Neural progenitor cell (in vitro differentiated cells): ENCODE results near the gene NUP93. TPM values are rescaled to one million over a fixed set of nuclear protein-coding genes. Genes with fewer than 3 reads are reported as not detected.

Experiments used
- DNase-seq: peaks from one replicate; pipeline ENCODE4 v3.0.0-alpha.2; 2016; ENCODE audit warnings: low spot score
- H2AFZ ChIP-seq: fragments of 200-600 bp; sonication (generic); replicated peaks from 2 replicates; pipeline ENCODE4 v1.6.1; 2016; ENCODE audit warnings: antibody characterized with exemption
- H3F3A ChIP-seq: fragments of 200-600 bp; sonication (generic); 2 replicates; pipeline ENCODE4 v1.6.1; 2016; ENCODE audit warnings: antibody characterized with exemption, low read depth
- H3K27ac ChIP-seq: fragments of 200-600 bp; sonication (generic); 2 replicates; pipeline ENCODE4 v1.5.1; 2016; ENCODE audit warnings: mild to moderate bottlenecking
- H3K27me3 ChIP-seq: fragments of 200-600 bp; sonication (generic); 2 replicates; pipeline ENCODE4 v1.6.1; 2016; ENCODE audit warnings: mild to moderate bottlenecking, moderate library complexity
- H3K36me3 ChIP-seq: fragments of 200-600 bp; sonication (generic); 2 replicates; pipeline ENCODE4 v1.5.1; 2016
- H3K4me1 ChIP-seq: fragments of 200-600 bp; sonication (generic); 2 replicates; pipeline ENCODE4 v1.6.1; 2016; ENCODE audit warnings: mixed run types
- H3K4me2 ChIP-seq: fragments of 200-600 bp; sonication (generic); 2 replicates; pipeline ENCODE4 v1.6.1; 2016
- H3K4me3 ChIP-seq: fragments of 200-600 bp; sonication (generic); 2 replicates; pipeline ENCODE4 v1.5.1; 2016
- H3K79me2 ChIP-seq: fragments of 200-600 bp; sonication (generic); 2 replicates; pipeline ENCODE4 v1.6.1; 2016; ENCODE audit warnings: low read depth
- H3K9ac ChIP-seq: fragments of 200-600 bp; sonication (generic); 2 replicates; pipeline ENCODE4 v1.6.1; 2016
- H3K9me3 ChIP-seq: fragments of 200-600 bp; sonication (generic); 2 replicates; pipeline ENCODE4 v1.5.1; 2016; ENCODE audit warnings: low read depth
- H4K20me1 ChIP-seq: fragments of 200-600 bp; sonication (generic); 2 replicates; pipeline ENCODE4 v1.6.1; 2016; ENCODE audit warnings: low read depth
- H3K27ac Mint-ChIP-seq: 3 replicates; pipeline ENCODE4 v1.8.0; 2021; ENCODE audit warnings: mixed read lengths
- H3K27me3 Mint-ChIP-seq: 2 replicates; pipeline ENCODE4 v1.8.0; 2022; ENCODE audit warnings: low read depth, mild to moderate bottlenecking, inconsistent platforms, moderate library complexity, mixed read lengths; ENCODE audit not compliant: insufficient read depth
- H3K36me3 Mint-ChIP-seq: 3 replicates; pipeline ENCODE4 v1.8.0; 2021; ENCODE audit warnings: mixed read lengths
- H3K4me1 Mint-ChIP-seq: 3 replicates; pipeline ENCODE4 v1.8.0; 2021; ENCODE audit warnings: mixed read lengths
- H3K4me3 Mint-ChIP-seq: 3 replicates; pipeline ENCODE4 v1.8.0; 2021; ENCODE audit warnings: mild to moderate bottlenecking, moderate library complexity, mixed read lengths
- H3K9me3 Mint-ChIP-seq: 3 replicates; pipeline ENCODE4 v1.8.0; 2020; ENCODE audit warnings: mixed read lengths
- EZH2 ChIP-seq: fragments of 200-600 bp; sonication (generic); IDR thresholded peaks from 2 replicates; pipeline ENCODE4 v1.6.1; 2017; ENCODE audit warnings: antibody characterized with exemption, mild to moderate bottlenecking, moderate library complexity
- EZH2phosphoT487 ChIP-seq: fragments of 200-600 bp; sonication (generic); IDR thresholded peaks from 2 replicates; pipeline ENCODE4 v1.6.1; 2017; ENCODE audit warnings: antibody characterized with exemption
- total RNA-seq: library from RNA; depleted of rRNA; stranded (reverse); fragments of >200 nt; gene quantifications from 2 replicates; pipeline ENCODE4 v1.2.3, GENCODE V29; 2015; ENCODE audit warnings: low replicate concordance
- TF ChIP-seq, protein P1 (sequence below): fragments of 200-600 bp; sonication (generic); IDR thresholded peaks from 2 replicates; pipeline ENCODE4 v1.5.1; 2017; ENCODE audit warnings: antibody characterized with exemption, mild to moderate bottlenecking

NUP93 gene
- total RNA-seq, 1 donor from 2014 or later = 116 TPM

DNA sequence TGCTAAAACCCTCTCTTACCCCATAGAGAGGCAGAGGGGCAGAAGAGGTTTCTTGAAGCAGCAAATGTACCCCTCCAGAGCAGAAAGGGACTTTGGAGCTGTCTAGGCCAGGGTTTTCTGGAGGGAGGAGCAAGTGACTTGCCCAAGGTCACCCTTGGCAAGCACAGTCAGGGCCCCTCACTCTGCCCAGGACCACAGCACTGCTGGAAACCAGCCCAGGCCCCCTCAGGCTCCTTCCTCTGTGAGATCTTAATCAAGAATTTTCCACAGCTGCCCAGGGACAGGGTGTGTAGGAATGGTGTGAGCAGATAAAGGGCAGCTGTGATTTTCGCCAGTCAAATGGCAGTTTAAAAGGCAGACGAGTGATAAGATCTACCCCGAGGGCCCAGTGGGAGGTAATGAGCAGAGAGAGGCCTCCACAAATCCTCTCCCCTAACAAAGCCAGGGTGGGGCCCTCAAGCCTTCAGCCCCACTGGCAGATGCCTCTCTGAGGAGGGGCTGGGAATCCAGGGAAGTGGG lies 131.2 kb downstream of the NUP93 start:
- Mint-ChIP-seq H3K4me1 (peaks cover 23% of the 10 kb centered on the region), H3K9me3 (no peaks in the 10 kb centered on the region), H3K4me3 (no peak overlapping the region), H3K27me3 (peaks cover 9% of the 10 kb centered on the region), H3K36me3 (no peaks in the 10 kb centered on the region), H3K27ac (peak overlapping the region; percentile 78)
- H3K27me3 ChIP-seq = no peaks in the 10 kb centered on the region
- H3K4me2 ChIP-seq = peak overlapping the region; percentile 63
- H4K20me1 ChIP-seq = no peaks in the 10 kb centered on the region
- TF ChIP-seq EZH2phosphoT487 (no peak), EZH2 (no peak)
- TF ChIP-seq, protein P1, sequence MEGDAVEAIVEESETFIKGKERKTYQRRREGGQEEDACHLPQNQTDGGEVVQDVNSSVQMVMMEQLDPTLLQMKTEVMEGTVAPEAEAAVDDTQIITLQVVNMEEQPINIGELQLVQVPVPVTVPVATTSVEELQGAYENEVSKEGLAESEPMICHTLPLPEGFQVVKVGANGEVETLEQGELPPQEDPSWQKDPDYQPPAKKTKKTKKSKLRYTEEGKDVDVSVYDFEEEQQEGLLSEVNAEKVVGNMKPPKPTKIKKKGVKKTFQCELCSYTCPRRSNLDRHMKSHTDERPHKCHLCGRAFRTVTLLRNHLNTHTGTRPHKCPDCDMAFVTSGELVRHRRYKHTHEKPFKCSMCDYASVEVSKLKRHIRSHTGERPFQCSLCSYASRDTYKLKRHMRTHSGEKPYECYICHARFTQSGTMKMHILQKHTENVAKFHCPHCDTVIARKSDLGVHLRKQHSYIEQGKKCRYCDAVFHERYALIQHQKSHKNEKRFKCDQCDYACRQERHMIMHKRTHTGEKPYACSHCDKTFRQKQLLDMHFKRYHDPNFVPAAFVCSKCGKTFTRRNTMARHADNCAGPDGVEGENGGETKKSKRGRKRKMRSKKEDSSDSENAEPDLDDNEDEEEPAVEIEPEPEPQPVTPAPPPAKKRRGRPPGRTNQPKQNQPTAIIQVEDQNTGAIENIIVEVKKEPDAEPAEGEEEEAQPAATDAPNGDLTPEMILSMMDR = no peak
- H3K4me3 ChIP-seq = no peak overlapping the region
- no peak overlapping the region for H3K9ac ChIP-seq
- no peak overlapping the region for H3K27ac ChIP-seq
- no peaks in the 10 kb centered on the region for H3K9me3 ChIP-seq
- peak; percentile 68 for DNase-seq
- peaks cover 23% of the 10 kb centered on the region for H3K4me1 ChIP-seq
- no peak overlapping the region for H2AFZ ChIP-seq
- H3F3A ChIP-seq = peaks cover 14% of the 10 kb centered on the region
- H3K79me2 ChIP-seq = no peaks in the 10 kb centered on the region
- H3K36me3 ChIP-seq = no peaks in the 10 kb centered on the region

DNA sequence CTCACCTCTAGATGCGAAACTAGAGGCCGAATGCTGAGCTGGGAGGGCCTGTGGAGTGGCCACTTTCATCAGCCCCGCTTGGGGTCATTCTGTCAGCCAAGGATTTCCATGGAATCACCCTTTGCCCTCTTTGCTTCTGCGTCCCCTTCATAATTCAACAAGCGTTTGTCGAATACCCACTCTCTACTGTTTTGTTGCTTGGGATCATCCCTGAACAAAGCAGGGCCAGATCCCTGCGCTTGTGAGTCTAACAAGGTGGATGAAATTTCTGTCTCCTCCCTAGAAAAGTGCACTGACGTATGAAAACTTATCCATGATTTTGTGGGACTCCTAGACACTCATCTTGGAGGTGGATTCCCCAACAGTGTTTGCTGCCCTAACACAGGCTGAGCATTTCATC lies 131.8 kb downstream of the NUP93 start:
- DNase-seq = no peak
- Histone ChIP-seq H3K27ac (no peak overlapping the region), H3K79me2 (no peaks in the 10 kb centered on the region), H4K20me1 (no peaks in the 10 kb centered on the region), H3K4me1 (peaks cover 23% of the 10 kb centered on the region), H3K36me3 (no peaks in the 10 kb centered on the region), H3K4me2 (peak overlapping the region; percentile 63), H3K9ac (no peak overlapping the region), H3F3A (peaks cover 14% of the 10 kb centered on the region), H3K27me3 (no peaks in the 10 kb centered on the region), H3K9me3 (no peaks in the 10 kb centered on the region), H3K4me3 (no peak overlapping the region), H2AFZ (peak overlapping the region; percentile 5)
- TF ChIP-seq, protein P1 = no peak
- TF ChIP-seq EZH2phosphoT487 (no peak), EZH2 (no peak)
- no peaks in the 10 kb centered on the region for H3K9me3 Mint-ChIP-seq
- peak overlapping the region; percentile 78 for H3K27ac Mint-ChIP-seq
- no peaks in the 10 kb centered on the region for H3K36me3 Mint-ChIP-seq
- peaks cover 23% of the 10 kb centered on the region for H3K4me1 Mint-ChIP-seq
- H3K27me3 Mint-ChIP-seq = peaks cover 9% of the 10 kb centered on the region
- no peak overlapping the region for H3K4me3 Mint-ChIP-seq

DNA sequence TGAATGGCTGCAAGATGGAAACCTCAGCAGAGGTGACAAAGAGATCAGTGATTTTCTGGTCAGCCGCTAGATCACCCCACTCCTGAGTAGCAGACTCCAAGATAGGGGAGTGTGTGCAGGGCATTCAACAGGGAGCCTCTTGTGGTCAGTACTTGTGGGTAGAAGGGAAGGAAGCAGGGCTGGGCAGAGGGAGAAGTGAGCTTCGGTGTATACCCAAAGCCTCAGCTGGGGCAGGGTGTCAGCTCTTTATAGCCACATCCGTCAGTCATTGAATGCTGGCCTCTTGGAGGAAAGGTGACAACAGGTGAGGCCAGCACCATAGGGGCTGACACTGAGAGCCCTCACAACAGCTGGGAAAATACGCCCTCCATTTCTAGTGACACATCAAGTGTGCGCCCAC lies 132.8 kb downstream of the NUP93 start:
- Histone ChIP-seq H3K9ac (no peak overlapping the region), H4K20me1 (no peaks in the 10 kb centered on the region), H3K9me3 (no peaks in the 10 kb centered on the region), H3K4me1 (peaks cover 23% of the 10 kb centered on the region), H3K4me3 (no peak overlapping the region), H2AFZ (no peak overlapping the region), H3K4me2 (no peak overlapping the region), H3K27me3 (no peaks in the 10 kb centered on the region), H3K27ac (no peak overlapping the region), H3K79me2 (no peaks in the 10 kb centered on the region), H3K36me3 (no peaks in the 10 kb centered on the region), H3F3A (peaks cover 14% of the 10 kb centered on the region)
- Mint-ChIP-seq H3K9me3 (no peaks in the 10 kb centered on the region), H3K27me3 (peaks cover 9% of the 10 kb centered on the region), H3K27ac (peak overlapping the region; percentile 78), H3K4me1 (peaks cover 29% of the 10 kb centered on the region), H3K4me3 (no peak overlapping the region), H3K36me3 (no peaks in the 10 kb centered on the region)
- DNase-seq = no peak
- TF ChIP-seq EZH2phosphoT487 (no peak), EZH2 (no peak)
- TF ChIP-seq, protein P1 = no peak
